ENCODE measurements around the gene CMTR1. TPM values are rescaled to one million over a fixed set of nuclear protein-coding genes. Genes with fewer than 3 reads are reported as not detected.

Gene CMTR1
- total RNA-seq, 1 donor from 2014 or later = 44.5 TPM

DNA sequence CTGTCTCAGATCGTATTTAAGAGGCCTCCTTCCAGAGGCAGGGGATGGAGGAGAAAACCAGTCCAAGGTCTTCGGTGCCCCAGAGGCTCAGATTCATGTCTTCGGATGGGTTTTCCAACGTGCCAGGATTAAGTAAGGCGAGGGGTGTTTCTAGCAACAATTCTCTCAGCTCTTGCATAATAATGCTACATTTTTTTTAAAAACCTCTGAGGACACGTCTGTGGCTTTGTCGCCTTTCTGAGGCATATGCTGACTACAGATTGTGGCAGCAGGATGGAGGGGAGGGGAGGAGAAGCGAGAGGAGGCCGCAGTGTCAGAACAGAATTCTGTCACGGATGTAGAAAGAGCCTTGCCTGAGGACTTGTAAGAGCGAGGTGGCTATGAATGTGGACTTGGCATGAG lies 84.4 kb downstream of the CMTR1 start:
- no peaks in the 10 kb centered on the region for H3K9me3 Mint-ChIP-seq (ENCODE audit: unreplicated experiment)
- no peaks in the 10 kb centered on the region for H3K36me3 Mint-ChIP-seq (ENCODE audit: unreplicated experiment)
- H3K27me3 Mint-ChIP-seq (ENCODE audit: unreplicated experiment) = peaks cover 22% of the 10 kb centered on the region
- H3K27ac Mint-ChIP-seq (ENCODE audit: unreplicated experiment) = no peak overlapping the region
- TF ChIP-seq, protein P1, sequence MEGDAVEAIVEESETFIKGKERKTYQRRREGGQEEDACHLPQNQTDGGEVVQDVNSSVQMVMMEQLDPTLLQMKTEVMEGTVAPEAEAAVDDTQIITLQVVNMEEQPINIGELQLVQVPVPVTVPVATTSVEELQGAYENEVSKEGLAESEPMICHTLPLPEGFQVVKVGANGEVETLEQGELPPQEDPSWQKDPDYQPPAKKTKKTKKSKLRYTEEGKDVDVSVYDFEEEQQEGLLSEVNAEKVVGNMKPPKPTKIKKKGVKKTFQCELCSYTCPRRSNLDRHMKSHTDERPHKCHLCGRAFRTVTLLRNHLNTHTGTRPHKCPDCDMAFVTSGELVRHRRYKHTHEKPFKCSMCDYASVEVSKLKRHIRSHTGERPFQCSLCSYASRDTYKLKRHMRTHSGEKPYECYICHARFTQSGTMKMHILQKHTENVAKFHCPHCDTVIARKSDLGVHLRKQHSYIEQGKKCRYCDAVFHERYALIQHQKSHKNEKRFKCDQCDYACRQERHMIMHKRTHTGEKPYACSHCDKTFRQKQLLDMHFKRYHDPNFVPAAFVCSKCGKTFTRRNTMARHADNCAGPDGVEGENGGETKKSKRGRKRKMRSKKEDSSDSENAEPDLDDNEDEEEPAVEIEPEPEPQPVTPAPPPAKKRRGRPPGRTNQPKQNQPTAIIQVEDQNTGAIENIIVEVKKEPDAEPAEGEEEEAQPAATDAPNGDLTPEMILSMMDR (IDR thresholded peaks at IDR 0.05) = no peak
- no peak overlapping the region for H3K4me3 Mint-ChIP-seq (ENCODE audit: unreplicated experiment)
- no peak for DNase-seq (ENCODE audit: extremely low spot score, unreplicated experiment)
- H3K4me1 Mint-ChIP-seq (ENCODE audit: unreplicated experiment) = peaks cover 36% of the 10 kb centered on the region

DNA sequence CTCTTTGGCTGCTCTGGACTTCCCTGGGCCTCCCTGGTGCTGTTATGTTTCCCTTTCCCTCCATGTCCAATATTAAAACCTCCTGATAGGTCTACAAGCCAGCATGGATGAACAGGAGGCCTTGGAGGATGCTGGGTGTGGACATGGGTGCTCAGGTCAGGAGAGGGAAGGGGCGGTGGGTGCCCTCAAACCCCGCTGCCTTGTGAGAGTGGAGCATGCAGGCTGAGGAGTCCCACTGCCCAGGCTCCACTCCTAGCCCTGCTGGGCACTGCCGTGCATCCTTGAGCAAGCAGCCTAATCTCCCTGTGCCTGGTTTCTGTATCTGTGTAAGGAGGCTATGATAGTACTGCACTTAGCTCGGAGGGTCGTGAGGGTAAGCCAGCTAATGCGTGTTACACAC lies 85.1 kb downstream of the CMTR1 start:
- Mint-ChIP-seq H3K4me3 (ENCODE audit: unreplicated experiment) (no peak overlapping the region), H3K9me3 (ENCODE audit: unreplicated experiment) (no peaks in the 10 kb centered on the region), H3K4me1 (ENCODE audit: unreplicated experiment) (peaks cover 32% of the 10 kb centered on the region), H3K36me3 (ENCODE audit: unreplicated experiment) (no peaks in the 10 kb centered on the region), H3K27ac (ENCODE audit: unreplicated experiment) (no peak overlapping the region), H3K27me3 (ENCODE audit: unreplicated experiment) (peaks cover 15% of the 10 kb centered on the region)
- TF ChIP-seq, protein P1 (IDR thresholded peaks at IDR 0.05) = no peak
- DNase-seq (ENCODE audit: extremely low spot score, unreplicated experiment) = no peak

DNA sequence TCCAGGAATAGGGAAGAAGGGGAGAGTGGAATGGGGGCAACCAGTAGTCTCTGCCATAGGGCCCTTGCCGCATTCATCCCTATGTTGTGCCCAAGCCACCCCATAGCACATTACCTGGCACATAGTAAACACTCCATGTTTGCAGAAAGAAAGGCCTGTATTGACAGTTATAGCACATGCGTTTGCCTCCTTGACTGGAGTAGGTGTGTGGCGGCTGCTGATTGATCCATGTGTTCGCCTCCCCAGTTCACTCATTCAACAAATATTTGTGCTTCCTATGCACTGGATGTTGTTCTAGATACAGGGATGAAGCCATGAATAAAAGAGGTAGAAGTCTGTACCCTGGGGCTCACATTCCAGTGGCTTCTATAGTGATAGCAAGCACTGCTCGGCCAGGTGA lies 86.4 kb downstream of the CMTR1 start:
- H3K27ac Mint-ChIP-seq (ENCODE audit: unreplicated experiment) = no peak overlapping the region
- TF ChIP-seq, protein P1 (IDR thresholded peaks at IDR 0.05) = no peak
- peaks cover 5% of the 10 kb centered on the region for H3K27me3 Mint-ChIP-seq (ENCODE audit: unreplicated experiment)

DNA sequence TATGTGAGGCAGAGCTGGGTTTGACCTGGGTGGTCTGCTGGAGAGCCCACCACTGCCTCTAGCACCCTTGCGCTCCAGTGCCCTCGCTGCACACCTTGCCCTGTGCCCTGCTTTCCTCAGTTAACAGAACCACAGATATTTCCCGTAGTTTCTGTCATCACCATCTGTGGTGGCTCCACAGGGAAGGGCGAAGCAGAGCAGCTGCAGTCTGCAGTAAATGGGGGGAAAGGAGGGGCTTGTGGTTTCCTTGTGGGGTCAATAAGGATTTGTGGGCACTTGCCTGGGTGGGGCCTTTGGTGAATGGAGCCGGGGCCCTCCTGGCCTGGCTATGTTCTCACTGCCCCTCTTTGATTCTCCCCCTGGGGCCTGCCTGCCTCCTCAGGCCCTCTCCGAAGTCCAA lies 87.9 kb downstream of the CMTR1 start:
- Mint-ChIP-seq H3K4me1 (ENCODE audit: unreplicated experiment) (peaks cover 27% of the 10 kb centered on the region), H3K4me3 (ENCODE audit: unreplicated experiment) (no peak overlapping the region), H3K27ac (ENCODE audit: unreplicated experiment) (no peak overlapping the region), H3K27me3 (ENCODE audit: unreplicated experiment) (no peaks in the 10 kb centered on the region), H3K36me3 (ENCODE audit: unreplicated experiment) (no peaks in the 10 kb centered on the region), H3K9me3 (ENCODE audit: unreplicated experiment) (no peaks in the 10 kb centered on the region)
- DNase-seq (ENCODE audit: extremely low spot score, unreplicated experiment) = no peak
- TF ChIP-seq, protein P1 (IDR thresholded peaks at IDR 0.05) = no peak

More for the DNA sequence above, 86.4 kb downstream of the CMTR1 start:
- no peaks in the 10 kb centered on the region for H3K9me3 Mint-ChIP-seq (ENCODE audit: unreplicated experiment)
- H3K36me3 Mint-ChIP-seq (ENCODE audit: unreplicated experiment) = no peaks in the 10 kb centered on the region
- DNase-seq (ENCODE audit: extremely low spot score, unreplicated experiment) = no peak
- no peak overlapping the region for H3K4me3 Mint-ChIP-seq (ENCODE audit: unreplicated experiment)
- peaks cover 33% of the 10 kb centered on the region for H3K4me1 Mint-ChIP-seq (ENCODE audit: unreplicated experiment)

DNA sequence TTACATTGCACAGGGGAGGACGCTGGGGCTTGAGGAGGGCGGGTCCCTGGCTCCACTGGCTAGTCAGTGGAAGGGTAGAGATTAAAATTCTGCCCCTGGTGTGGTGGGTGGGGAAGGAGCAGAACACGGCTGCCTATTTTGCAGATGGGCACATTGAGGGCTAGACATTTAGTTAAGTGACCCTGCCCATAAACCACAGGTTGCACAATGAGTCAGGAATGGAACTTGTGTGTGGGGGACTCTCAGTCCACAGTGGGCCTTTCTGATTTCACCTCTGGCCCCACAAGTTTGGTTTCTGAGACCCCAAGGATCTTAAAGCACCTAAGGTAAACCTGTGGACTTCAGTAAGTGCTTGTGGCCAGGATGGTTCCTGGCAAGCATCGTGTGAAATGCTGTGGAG lies 88.7 kb downstream of the CMTR1 start:
- no peaks in the 10 kb centered on the region for H3K27me3 Mint-ChIP-seq (ENCODE audit: unreplicated experiment)
- no peak overlapping the region for H3K4me3 Mint-ChIP-seq (ENCODE audit: unreplicated experiment)
- H3K36me3 Mint-ChIP-seq (ENCODE audit: unreplicated experiment) = no peaks in the 10 kb centered on the region
- H3K9me3 Mint-ChIP-seq (ENCODE audit: unreplicated experiment) = no peaks in the 10 kb centered on the region
- no peak for DNase-seq (ENCODE audit: extremely low spot score, unreplicated experiment)
- H3K4me1 Mint-ChIP-seq (ENCODE audit: unreplicated experiment) = peaks cover 20% of the 10 kb centered on the region
- TF ChIP-seq, protein P1 (IDR thresholded peaks at IDR 0.05) = no peak
- H3K27ac Mint-ChIP-seq (ENCODE audit: unreplicated experiment) = no peak overlapping the region

Measured in osteocyte (in vitro differentiated cells).